ENCODE data around the gene STARD10. TPM values are rescaled to one million over a fixed set of nuclear protein-coding genes. Genes with fewer than 3 reads are reported as not detected.

The STARD10 gene
- total and polyA plus RNA-seq, 2 donors from 2014 or later, result 40.7 to 127 TPM

DNA sequence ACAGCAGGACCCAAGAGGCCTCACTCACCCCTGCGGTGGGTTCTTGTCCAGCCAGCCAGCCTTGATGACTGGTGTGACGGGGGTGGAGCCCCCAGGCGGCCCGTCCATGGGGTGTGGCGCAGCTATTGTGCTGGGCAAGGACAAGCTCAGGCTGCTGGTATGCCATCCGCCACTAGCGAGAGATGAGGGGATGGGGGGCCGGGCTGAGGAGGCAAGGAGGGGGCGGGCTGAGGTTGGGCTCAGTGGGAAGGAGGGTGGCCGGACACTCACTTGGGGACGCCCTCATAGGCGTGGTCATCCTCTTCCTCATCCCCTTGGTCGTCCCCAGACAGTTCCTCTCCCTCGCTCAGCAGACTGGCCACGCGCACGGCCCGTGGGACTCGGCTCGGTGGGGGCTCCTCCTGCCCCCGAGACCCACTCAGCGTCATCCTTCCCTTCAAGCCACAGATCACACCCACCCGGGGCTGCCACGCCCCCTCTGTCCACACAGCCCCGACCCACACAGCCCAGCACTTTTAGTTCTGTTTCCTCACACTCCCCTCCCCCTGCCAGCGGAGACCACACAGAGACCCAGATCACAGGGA lies 81.6 kb downstream of the STARD10 start:
- Histone ChIP-seq H3K27ac (ENCODE audit: low read depth in 2 of 2, low read length in 2 of 2) (peak overlapping the region in 1 of 2 donors; percentile 2), H3K4me1 (ENCODE audit: control insufficient read depth in 2 of 3, insufficient read depth in 2 of 3, low read depth in 1 of 3, low read length in 3 of 3) (peaks cover 0 to 4% (median 0%) of the 10 kb centered on the region in 3 donors), H3K9me3 (ENCODE audit: control insufficient read depth in 2 of 3, insufficient read depth in 1 of 3, low read length in 3 of 3) (no peaks in the 10 kb centered on the region), H3K4me3 (ENCODE audit: low read length in 3 of 3) (no peak overlapping the region), H3K9ac (ENCODE audit: low read length in 3 of 3) (no peak overlapping the region), H3K36me3 (ENCODE audit: control insufficient read depth in 2 of 3, insufficient read depth in 3 of 3, low read length in 3 of 3) (peaks cover 0 to 26% (median 17%) of the 10 kb centered on the region in 3 donors), H3K27me3 (ENCODE audit: control insufficient read depth, insufficient read depth, low read length) (no peaks in the 10 kb centered on the region)
- DNase-seq (peak in 4 of 5 donors; percentile 28 to 87 (median 64)), FAIRE-seq (no peak)
- TF ChIP-seq, protein P1, sequence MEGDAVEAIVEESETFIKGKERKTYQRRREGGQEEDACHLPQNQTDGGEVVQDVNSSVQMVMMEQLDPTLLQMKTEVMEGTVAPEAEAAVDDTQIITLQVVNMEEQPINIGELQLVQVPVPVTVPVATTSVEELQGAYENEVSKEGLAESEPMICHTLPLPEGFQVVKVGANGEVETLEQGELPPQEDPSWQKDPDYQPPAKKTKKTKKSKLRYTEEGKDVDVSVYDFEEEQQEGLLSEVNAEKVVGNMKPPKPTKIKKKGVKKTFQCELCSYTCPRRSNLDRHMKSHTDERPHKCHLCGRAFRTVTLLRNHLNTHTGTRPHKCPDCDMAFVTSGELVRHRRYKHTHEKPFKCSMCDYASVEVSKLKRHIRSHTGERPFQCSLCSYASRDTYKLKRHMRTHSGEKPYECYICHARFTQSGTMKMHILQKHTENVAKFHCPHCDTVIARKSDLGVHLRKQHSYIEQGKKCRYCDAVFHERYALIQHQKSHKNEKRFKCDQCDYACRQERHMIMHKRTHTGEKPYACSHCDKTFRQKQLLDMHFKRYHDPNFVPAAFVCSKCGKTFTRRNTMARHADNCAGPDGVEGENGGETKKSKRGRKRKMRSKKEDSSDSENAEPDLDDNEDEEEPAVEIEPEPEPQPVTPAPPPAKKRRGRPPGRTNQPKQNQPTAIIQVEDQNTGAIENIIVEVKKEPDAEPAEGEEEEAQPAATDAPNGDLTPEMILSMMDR (IDR thresholded peaks at IDR 0.05; ENCODE audit: borderline replicate concordance, extremely low read depth, insufficient read depth), result no peak
- intact Hi-C loops (cut with DNase I), result no loop called here

DNA sequence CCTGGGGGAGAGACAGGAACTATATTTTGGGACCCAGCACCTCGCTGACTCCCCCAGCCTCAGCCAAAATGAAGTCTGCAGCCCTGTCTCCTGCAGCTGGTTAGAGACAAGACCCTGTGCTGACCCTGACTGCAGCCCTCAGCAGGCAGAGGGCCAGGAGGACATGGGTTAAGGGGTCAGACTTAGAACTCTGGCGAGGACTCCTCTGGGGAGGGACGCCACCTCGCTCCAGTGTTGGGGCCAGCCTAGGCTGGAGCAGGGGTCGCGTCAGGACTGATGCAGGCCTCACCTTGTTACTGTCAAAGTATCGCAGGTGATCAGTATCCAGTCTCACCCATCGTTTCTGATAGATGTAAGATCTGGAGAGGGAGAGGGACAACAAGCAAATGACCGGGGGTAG lies 82.7 kb downstream of the STARD10 start:
- DNase-seq (peak in 1 of 5 donors; percentile 69), FAIRE-seq (no peak)
- Histone ChIP-seq H3K27me3 (ENCODE audit: control insufficient read depth, insufficient read depth, low read length) (no peaks in the 10 kb centered on the region), H3K9ac (ENCODE audit: low read length in 3 of 3) (no peak overlapping the region), H3K27ac (ENCODE audit: low read depth in 2 of 2, low read length in 2 of 2) (no peak overlapping the region), H3K36me3 (ENCODE audit: control insufficient read depth in 2 of 3, insufficient read depth in 3 of 3, low read length in 3 of 3) (peaks cover 0 to 31% (median 24%) of the 10 kb centered on the region in 3 donors), H3K4me1 (ENCODE audit: control insufficient read depth in 2 of 3, insufficient read depth in 2 of 3, low read depth in 1 of 3, low read length in 3 of 3) (peaks cover 0 to 4% (median 0%) of the 10 kb centered on the region in 3 donors), H3K4me3 (ENCODE audit: low read length in 3 of 3) (no peak overlapping the region), H3K9me3 (ENCODE audit: control insufficient read depth in 2 of 3, insufficient read depth in 1 of 3, low read length in 3 of 3) (no peaks in the 10 kb centered on the region)
- TF ChIP-seq, protein P1 (IDR thresholded peaks at IDR 0.05; ENCODE audit: borderline replicate concordance, extremely low read depth, insufficient read depth), result no peak
- intact Hi-C loops (cut with DNase I), result no loop called here

DNA sequence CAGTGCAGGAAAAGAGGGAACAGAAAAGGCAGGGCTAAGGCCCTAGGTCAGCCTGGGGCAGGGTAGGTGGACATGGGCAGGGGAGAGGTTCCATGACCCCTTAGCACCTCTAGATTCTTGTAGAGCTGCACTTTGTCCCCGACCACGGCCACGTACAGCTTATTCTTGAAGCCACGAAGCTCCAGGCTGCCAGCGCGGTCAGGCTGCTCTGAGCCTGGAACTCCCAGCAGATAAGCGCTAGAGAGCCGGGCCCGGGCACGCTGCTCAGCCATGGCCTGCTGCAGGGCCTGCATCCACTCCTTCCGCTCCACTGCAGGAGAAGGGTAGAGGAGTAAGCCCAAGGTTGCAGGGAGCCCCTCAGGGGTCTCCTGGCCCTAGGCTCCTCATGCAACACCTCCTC lies 83.6 kb downstream of the STARD10 start:
- Histone ChIP-seq H3K9ac (ENCODE audit: low read length in 3 of 3) (no peak overlapping the region), H3K27ac (ENCODE audit: low read depth in 2 of 2, low read length in 2 of 2) (no peak overlapping the region), H3K4me3 (ENCODE audit: low read length in 3 of 3) (no peak overlapping the region), H3K27me3 (ENCODE audit: control insufficient read depth, insufficient read depth, low read length) (no peaks in the 10 kb centered on the region), H3K4me1 (ENCODE audit: control insufficient read depth in 2 of 3, insufficient read depth in 2 of 3, low read depth in 1 of 3, low read length in 3 of 3) (peaks cover 0 to 4% (median 0%) of the 10 kb centered on the region in 3 donors), H3K36me3 (ENCODE audit: control insufficient read depth in 2 of 3, insufficient read depth in 3 of 3, low read length in 3 of 3) (peaks cover 0 to 31% (median 29%) of the 10 kb centered on the region in 3 donors), H3K9me3 (ENCODE audit: control insufficient read depth in 2 of 3, insufficient read depth in 1 of 3, low read length in 3 of 3) (no peaks in the 10 kb centered on the region)
- intact Hi-C loops (cut with DNase I), result no loop called here
- TF ChIP-seq, protein P1 (IDR thresholded peaks at IDR 0.05; ENCODE audit: borderline replicate concordance, extremely low read depth, insufficient read depth), result no peak
- no peak for FAIRE-seq
- peak in 1 of 5 donors; percentile 68 for DNase-seq

Measured in kidney (tissue), 14 donors.